RKO (cell line): ENCODE measurements around the gene SPZ1.
A peak's percentile ranks its signal among the peaks of the same experiment; 100 is the strongest.
"Not testable (repeated sequence)": the region's sequence is repeated elsewhere in the genome, so short reads cannot be mapped to it uniquely, and the experiment has no call there.

ENCODE experiments used
- DNase-seq: peaks from one replicate; pipeline ENCODE4 v3.0.0-alpha.2; 2016; ENCODE audit warnings: low spot score

Gene SPZ1

DNA sequence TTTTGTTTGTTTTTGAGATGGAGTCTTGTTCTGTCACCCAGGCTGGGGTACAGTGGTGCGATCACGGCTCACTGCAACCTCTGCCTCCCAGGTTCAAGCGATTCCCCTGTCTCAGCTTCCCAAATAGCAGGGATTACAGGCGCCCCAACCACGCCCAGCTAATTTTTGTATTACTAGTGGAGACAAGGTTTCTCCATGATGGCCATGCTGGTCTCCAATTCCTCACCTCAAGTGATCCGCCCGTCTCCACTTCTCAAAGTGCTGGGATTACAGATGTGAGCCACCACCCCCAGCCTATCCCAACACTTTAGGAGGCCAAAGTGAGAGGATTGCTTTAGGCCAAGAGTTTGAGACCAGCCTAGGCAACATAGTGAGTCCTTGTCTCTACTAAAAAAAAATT is 19.3 kb downstream of the SPZ1 start:
- DNase-seq, result no peak

- DNase-seq, result no peak
Observed at GRCh38 chr5:80341016-80341775, 21.4 kb downstream of the SPZ1 start.

- DNase-seq, result peak; percentile 7
Observed at GRCh38 chr5:80343067-80343466, 23.3 kb downstream of the SPZ1 start.

DNA sequence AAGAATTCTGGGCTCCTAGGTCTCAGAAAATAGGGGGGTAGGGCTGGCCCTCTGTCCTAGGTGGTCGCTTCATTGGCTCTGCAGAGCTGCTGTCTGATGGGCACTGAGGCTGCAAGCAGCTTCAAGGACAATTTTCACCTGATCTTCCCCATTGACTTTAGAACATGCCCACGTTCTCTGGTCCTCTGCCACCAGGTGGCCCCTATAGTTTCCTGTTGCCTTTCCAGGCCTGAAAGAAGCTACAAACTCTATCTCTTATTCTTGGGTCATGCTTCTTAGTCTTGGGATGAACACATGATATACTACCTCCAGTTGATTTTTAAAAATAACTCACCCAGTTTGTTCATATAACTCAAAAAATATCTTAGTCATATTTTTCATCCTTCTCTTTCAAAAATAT is 26.3 kb downstream of the SPZ1 start:
- DNase-seq, result peak; percentile 50

DNA sequence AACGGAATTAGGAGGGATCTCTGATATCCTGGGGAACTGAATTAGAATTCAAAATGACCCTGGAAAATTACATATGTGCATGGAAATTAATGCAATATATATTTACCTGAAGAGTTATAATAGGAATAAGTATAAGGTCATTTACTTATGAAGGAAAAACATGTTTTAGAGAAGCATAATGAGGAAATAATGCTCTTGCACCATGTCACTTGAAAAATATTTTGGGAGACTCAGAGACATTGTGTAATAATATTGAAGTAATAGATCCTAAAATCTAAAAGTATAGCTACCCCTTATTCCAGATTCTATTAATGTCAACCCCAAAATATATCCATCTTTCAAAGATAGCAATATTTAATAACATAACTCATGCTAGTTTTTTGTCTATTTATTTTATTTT is 28.4 kb downstream of the SPZ1 start:
- no peak for DNase-seq

- not testable (repeated sequence) for DNase-seq
Observed at GRCh38 chr5:80351019-80351418, 31.2 kb downstream of the SPZ1 start.

DNA sequence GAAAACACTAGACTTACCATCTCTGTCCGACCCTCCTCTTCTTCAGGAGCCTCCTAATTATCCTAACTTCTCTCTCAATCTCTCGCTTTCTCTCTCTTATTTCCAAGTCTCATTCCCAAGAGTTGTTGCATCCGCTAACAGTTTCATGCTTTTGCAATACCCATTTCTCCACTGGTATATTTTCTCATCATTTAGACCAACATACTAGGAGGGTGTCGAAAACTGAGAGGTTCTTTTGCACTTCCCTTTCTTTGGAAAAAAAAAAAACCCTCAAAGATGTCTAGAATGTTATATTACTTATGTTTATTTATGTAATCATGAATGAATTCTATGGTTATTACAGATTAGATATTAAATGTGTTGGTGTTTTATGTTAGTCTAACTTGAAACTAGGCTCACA is 35.9 kb downstream of the SPZ1 start:
- DNase-seq, result no peak

DNA sequence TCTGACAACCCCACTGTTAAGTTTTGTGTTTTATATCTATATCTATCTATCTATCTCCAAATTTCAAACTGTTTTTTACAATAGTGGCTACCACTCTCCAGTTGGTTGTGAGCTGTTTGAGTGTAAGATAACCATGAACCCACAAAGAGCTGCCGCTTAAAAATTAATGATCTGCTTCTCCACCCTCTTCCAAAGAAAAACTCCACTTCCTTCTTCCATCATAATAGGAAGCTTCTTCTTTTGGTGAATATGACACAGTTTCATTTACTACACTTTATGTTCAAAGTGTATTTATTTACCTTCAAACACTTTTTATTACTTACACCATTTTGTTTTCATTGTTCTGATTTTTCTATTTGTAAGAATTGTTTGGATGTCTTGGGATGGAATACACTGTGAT is 37.9 kb downstream of the SPZ1 start:
- DNase-seq, result no peak

- no peak for DNase-seq
Observed at GRCh38 chr5:80360914-80361444, 41.2 kb downstream of the SPZ1 start.

DNA sequence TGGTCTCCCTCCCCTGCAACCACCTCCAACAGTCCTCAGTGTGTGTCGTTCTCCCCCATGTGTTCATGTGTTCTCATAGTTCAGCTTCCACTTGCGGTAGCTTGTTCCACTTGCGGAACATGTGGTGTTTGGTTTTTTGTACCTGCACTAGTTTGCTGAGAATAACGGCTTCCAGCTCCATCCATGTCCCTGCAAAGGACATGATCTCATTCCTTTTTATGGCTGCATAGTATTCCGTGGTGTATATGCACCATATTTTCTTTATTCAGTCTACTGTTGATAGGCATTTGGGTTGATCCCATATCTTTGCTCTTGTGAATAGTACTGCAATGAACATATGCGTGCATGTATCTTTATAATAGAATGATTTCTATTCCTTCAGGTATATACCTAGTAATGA is 45.1 kb downstream of the SPZ1 start:
- DNase-seq, result no peak

DNA sequence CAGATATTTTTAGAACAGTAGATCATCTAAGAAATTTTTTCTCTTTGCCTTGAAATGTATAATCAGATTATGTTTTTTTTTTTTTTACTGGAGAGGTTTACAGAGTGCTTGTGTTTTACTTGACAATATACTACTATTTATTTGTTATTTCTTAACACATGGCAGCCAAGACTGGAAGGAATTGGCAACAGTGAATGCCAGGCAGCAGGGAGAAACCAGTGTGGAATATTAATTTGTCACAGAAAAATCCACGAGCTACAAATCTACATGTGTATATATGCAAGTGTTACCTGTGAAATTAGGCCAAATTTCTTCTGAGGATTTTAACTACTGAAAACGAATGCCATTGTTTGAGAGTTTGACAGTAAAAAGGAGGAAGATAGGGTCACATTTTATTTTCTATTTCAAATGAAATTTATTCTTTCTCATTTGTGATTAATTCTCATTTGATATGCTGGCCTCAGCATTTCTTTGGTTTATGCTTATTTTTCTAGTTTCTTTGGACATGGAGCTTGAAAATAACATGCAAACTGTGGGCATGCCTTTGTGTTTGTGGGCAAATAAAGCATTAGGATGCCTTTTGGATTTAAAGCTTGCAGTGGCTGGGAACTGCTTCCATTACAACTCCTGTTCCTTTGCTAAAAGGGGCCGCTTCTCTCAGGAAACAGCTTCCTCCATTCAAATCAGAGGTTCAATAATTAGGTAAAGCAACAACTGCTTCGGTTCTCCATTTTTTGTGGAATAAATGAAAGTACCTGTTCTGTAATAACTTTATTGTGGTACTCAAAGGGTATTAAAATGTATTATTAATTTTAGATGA is 49.1 kb downstream of the SPZ1 start:
- no peak for DNase-seq

- DNase-seq, result no peak
Observed at GRCh38 chr5:80369521-80369920, 49.7 kb downstream of the SPZ1 start.

DNA sequence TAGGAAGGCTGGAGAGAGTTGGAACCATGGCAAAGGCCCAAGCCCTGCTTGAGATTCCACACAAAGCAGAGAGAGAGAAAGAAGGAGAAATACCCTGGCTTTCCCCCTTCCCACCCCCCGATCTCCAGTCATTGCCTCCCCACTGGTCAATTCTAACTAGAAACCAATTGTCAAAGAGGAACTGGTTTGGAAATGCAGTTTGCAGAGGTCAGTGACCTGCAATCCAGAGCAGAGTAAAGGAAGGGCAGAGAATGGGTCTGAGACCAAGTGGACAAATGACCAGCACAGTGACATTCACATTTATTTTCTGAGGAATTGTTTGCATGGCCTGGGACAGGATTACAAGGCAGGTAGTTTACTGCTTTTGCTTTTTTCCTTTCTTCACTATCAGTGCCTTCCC is 50.6 kb downstream of the SPZ1 start:
- DNase-seq, result no peak
